MCF 10A (cell line): ENCODE data around the gene PPP1R2. TPM values are rescaled to one million over a fixed set of nuclear protein-coding genes. Genes with fewer than 3 reads are reported as not detected.
"Not testable (repeated sequence)": the region's sequence is repeated elsewhere in the genome, so short reads cannot be mapped to it uniquely, and the experiment has no call there.

Experiments
- Bru-seq: library from RNA; stranded (reverse); fragments of 400-500 nt; gene quantifications from one replicate; lab custom pipeline; 2021; lab: Mats Ljungman, UMichigan
- BruChase-seq, 2 experiments: library from RNA; stranded (reverse); fragments of 400-500 nt; gene quantifications; one replicate each; lab custom pipeline; 2021; lab: Mats Ljungman, UMichigan
- BruUV-seq: library from RNA; stranded (reverse); fragments of 400-500 nt; replicated peaks from 2 replicates; lab custom pipeline; 2021; lab: Mats Ljungman, UMichigan
- CTCF ChIA-PET: fragments of 300-600 bp; sonication (Branson Sonifier 250); formaldehyde crosslinking; extraction: SDS; loops from one replicate; lab custom pipeline; 2021; ENCODE audit warnings: antibody characterized with exemption, inconsistent platforms; lab: Yijun Ruan, JAX
- POLR2A ChIA-PET: fragments of 300-600, 350-650 bp; sonication (Branson Sonifier 250); formaldehyde crosslinking; extraction: SDS; loops from one replicate; lab custom pipeline; 2020; ENCODE audit warnings: antibody characterized with exemption, inconsistent platforms; lab: Yijun Ruan, JAX
- DNase-seq: peaks from one replicate; pipeline ENCODE4 v3.0.0-alpha.2; 2018; ENCODE audit not compliant: unreplicated experiment
- H3K27ac Mint-ChIP-seq: one replicate; pipeline ENCODE4 v1.8.0; 2022; ENCODE audit warnings: mild to moderate bottlenecking, low read depth, mixed read lengths; ENCODE audit not compliant: unreplicated experiment
- H3K27me3 Mint-ChIP-seq: one replicate; pipeline ENCODE4 v1.8.0; 2022; ENCODE audit warnings: mixed read lengths; ENCODE audit not compliant: insufficient read depth, unreplicated experiment
- H3K36me3 Mint-ChIP-seq: one replicate; pipeline ENCODE4 v1.8.0; 2022; ENCODE audit warnings: mild to moderate bottlenecking, moderate library complexity, mixed read lengths; ENCODE audit not compliant: insufficient read depth, unreplicated experiment
- H3K4me1 Mint-ChIP-seq: one replicate; pipeline ENCODE4 v1.8.0; 2022; ENCODE audit warnings: mixed read lengths; ENCODE audit not compliant: insufficient read depth, unreplicated experiment
- H3K4me3 Mint-ChIP-seq: one replicate; pipeline ENCODE4 v1.8.0; 2022; ENCODE audit warnings: mild to moderate bottlenecking, moderate library complexity, mixed read lengths; ENCODE audit not compliant: unreplicated experiment
- H3K9me3 Mint-ChIP-seq: one replicate; pipeline ENCODE4 v1.8.0; 2022; ENCODE audit warnings: mixed read lengths; ENCODE audit not compliant: unreplicated experiment
- intact Hi-C: fragments of 100-400 bp; cut with micrococcal nuclease; formaldehyde crosslinking; loops from 2 replicates; pipeline ENCODE4 v1.14.1; 2022
- long read RNA-seq: library from polyadenylated mRNA; stranded (forward); transcript quantifications from one replicate; pipeline ENCODE4 v2.0.0, GENCODE V29; 2022
- total RNA-seq: library from RNA; stranded (reverse); gene quantifications from 2 replicates; pipeline ENCODE4 v1.2.3, GENCODE V29; 2022
- TF ChIP-seq, protein P1 (sequence below): fragments of 200-600 bp; IDR thresholded peaks from one replicate; pipeline ENCODE4 v1.8.0; 2022; ENCODE audit warnings: antibody characterized with exemption, mild to moderate bottlenecking; ENCODE audit not compliant: unreplicated experiment

PPP1R2 gene
- total RNA-seq (53.0 and 68.6 TPM in 2 replicates), Bru-seq, nascent RNA (percentile 81 among the genes with signal in this experiment), BruChase-seq, experiment 1, labeled RNA remaining after a 6-hour chase (percentile 90 among the genes with signal in this experiment), BruChase-seq, experiment 2, labeled RNA remaining after a 2-hour chase (percentile 80 among the genes with signal in this experiment)
- long read RNA-seq, transcript PPP1R2-206 (6 exons, 3,450 nt): major isoform, 233 of 248 reads
- long read RNA-seq, partial matches to known transcripts: 3 of 248 reads
- long read RNA-seq, other reads (novel, unspliced or antisense): 10 of 248 reads

GRCh38 chr3:195542698-195543499, at the start of gene PPP1R2:
Gene PPP1R2, minus strand, starts transcription at chr3:195543325. Its CDS starts 300 bp downstream, at chr3:195543025.
- Mint-ChIP-seq H3K27me3 (no peaks in the 10 kb centered on the region), H3K9me3 (no peaks in the 10 kb centered on the region), H3K4me1 (peaks cover 31% of the 10 kb centered on the region), H3K27ac (peak within 1 kb of the TSS; percentile 92), H3K36me3 (peaks cover 12% of the 10 kb centered on the region), H3K4me3 (peak within 1 kb of the TSS; percentile 76)
- TSS peak; percentile 38 for BruUV-seq
- TF ChIP-seq, protein P1, sequence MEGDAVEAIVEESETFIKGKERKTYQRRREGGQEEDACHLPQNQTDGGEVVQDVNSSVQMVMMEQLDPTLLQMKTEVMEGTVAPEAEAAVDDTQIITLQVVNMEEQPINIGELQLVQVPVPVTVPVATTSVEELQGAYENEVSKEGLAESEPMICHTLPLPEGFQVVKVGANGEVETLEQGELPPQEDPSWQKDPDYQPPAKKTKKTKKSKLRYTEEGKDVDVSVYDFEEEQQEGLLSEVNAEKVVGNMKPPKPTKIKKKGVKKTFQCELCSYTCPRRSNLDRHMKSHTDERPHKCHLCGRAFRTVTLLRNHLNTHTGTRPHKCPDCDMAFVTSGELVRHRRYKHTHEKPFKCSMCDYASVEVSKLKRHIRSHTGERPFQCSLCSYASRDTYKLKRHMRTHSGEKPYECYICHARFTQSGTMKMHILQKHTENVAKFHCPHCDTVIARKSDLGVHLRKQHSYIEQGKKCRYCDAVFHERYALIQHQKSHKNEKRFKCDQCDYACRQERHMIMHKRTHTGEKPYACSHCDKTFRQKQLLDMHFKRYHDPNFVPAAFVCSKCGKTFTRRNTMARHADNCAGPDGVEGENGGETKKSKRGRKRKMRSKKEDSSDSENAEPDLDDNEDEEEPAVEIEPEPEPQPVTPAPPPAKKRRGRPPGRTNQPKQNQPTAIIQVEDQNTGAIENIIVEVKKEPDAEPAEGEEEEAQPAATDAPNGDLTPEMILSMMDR: no peak
- ChIA-PET POLR2A (interaction anchor here (0.6 to 3.2 kb wide), 28 partner anchors 9 to 872 kb away, joined by 3 to 37 read pairs (median 4); partner anchors contain the start of genes ACAP2, LSG1 and XXYLT1), CTCF (interaction anchor here (0.9 to 2.4 kb wide), 4 partner anchors 20 to 870 kb away, joined by 3 to 12 read pairs (median 4); partner anchors contain the start of gene XXYLT1)
- peak; percentile 94 for DNase-seq
- intact Hi-C loops: loop anchor here (10.0 kb wide), 1 partner anchor 112 kb away; no protein-coding TSS in a partner anchor

GRCh38 chr3:195591852-195592251, 48.7 kb upstream of the PPP1R2 start:
- TF ChIP-seq, protein P1: no peak
- POLR2A ChIA-PET: no interaction called here
- no peak overlapping the region for H3K27ac Mint-ChIP-seq
- no peak overlapping the region for H3K4me3 Mint-ChIP-seq
- H3K4me1 Mint-ChIP-seq: no peaks in the 10 kb centered on the region
- H3K36me3 Mint-ChIP-seq: no peaks in the 10 kb centered on the region
- no peaks in the 10 kb centered on the region for H3K9me3 Mint-ChIP-seq
- DNase-seq: no peak
- no peaks in the 10 kb centered on the region for H3K27me3 Mint-ChIP-seq
- CTCF ChIA-PET: no interaction called here
- no TSS peak for BruUV-seq
- intact Hi-C loops: no loop called here

DNA sequence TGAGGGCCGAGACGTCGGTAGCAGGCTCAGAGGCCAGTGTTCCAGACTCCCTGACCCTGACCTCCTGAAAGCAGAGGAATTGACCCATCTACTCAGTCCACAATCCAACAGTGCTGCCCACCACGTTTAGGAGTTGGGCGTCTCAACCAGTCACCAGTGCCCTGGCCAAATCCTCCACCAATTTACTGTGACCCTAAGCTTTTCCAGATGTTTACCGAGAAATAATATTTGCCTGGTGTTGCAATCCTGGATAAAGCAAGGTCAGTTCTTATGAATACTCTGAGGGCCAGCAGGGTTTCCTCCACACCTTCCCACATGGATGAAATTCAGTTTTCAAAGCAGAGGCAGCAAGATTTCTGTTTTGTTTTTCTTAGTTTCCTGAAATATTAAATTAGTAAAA, 48.1 kb upstream of the PPP1R2 start:
- no peaks in the 10 kb centered on the region for H3K36me3 Mint-ChIP-seq
- ChIA-PET CTCF (no interaction called here), POLR2A (no interaction called here)
- H3K27ac Mint-ChIP-seq: no peak overlapping the region
- intact Hi-C loops: no loop called here
- no peaks in the 10 kb centered on the region for H3K4me1 Mint-ChIP-seq
- no TSS peak for BruUV-seq
- TF ChIP-seq, protein P1: no peak
- H3K27me3 Mint-ChIP-seq: no peaks in the 10 kb centered on the region
- no peaks in the 10 kb centered on the region for H3K9me3 Mint-ChIP-seq
- H3K4me3 Mint-ChIP-seq: no peak overlapping the region
- no peak for DNase-seq

- BruUV-seq, POLR2A ChIA-PET, H3K27ac Mint-ChIP-seq, H3K4me1 Mint-ChIP-seq, DNase-seq, H3K36me3 Mint-ChIP-seq, intact Hi-C loops, H3K4me3 Mint-ChIP-seq, H3K9me3 Mint-ChIP-seq, H3K27me3 Mint-ChIP-seq: not testable (repeated sequence)
- CTCF ChIA-PET: interaction anchor here (0.6 kb wide), 1 partner anchor 37 kb away, joined by 3 read pairs; no protein-coding TSS in a partner anchor
These were observed 47.3 kb upstream of the PPP1R2 start for GRCh38 chr3:195590381-195590780.

- POLR2A ChIA-PET, BruUV-seq, DNase-seq, H3K9me3 Mint-ChIP-seq, H3K27ac Mint-ChIP-seq, H3K4me3 Mint-ChIP-seq, H3K4me1 Mint-ChIP-seq, H3K36me3 Mint-ChIP-seq, intact Hi-C loops, H3K27me3 Mint-ChIP-seq: not testable (repeated sequence)
- CTCF ChIA-PET: interaction anchor here (0.6 kb wide), 1 partner anchor 36 kb away, joined by 3 read pairs; no protein-coding TSS in a partner anchor
These were observed 46.7 kb upstream of the PPP1R2 start for GRCh38 chr3:195589796-195590195.
